UCSD-AML1 (cell line): Measurements from ENCODE around the gene SEMA4C.

Experiments used
- DNase-seq: peaks from one replicate; lab custom pipeline; 2025; ENCODE audit not compliant: unreplicated experiment; lab: John Stamatoyannopoulos, UW

SEMA4C gene

GRCh38 chr2:96824079-96824870, 45.6 kb downstream of the SEMA4C start:
- DNase-seq, result no peak

GRCh38 chr2:96823198-96823597, 46.7 kb downstream of the SEMA4C start:
- DNase-seq, result no peak

GRCh38 chr2:96822786-96823185, 47.1 kb downstream of the SEMA4C start:
- DNase-seq, result no peak

- DNase-seq, result no peak
Observed at GRCh38 chr2:96821113-96821675, 48.7 kb downstream of the SEMA4C start.

- DNase-seq, result no peak
Observed at GRCh38 chr2:96819876-96820511, 49.9 kb downstream of the SEMA4C start.

GRCh38 chr2:96819128-96819875, 50.6 kb downstream of the SEMA4C start:
- DNase-seq, result no peak

- DNase-seq, result no peak
Observed at GRCh38 chr2:96817882-96818281, 52.0 kb downstream of the SEMA4C start.

- DNase-seq, result no peak
Observed at GRCh38 chr2:96816836-96817702, 52.8 kb downstream of the SEMA4C start.

GRCh38 chr2:96816127-96816835, 53.6 kb downstream of the SEMA4C start, which contains the start of gene CNNM3:
CNNM3 (plus strand) TSS chr2:96816268; CDS start chr2:96816278, 10 bp downstream.
- DNase-seq, result peak; percentile 95

GRCh38 chr2:96815326-96816126, 54.4 kb downstream of the SEMA4C start:
- no peak for DNase-seq

GRCh38 chr2:96813656-96814055, 56.2 kb downstream of the SEMA4C start:
- DNase-seq, result no peak

- DNase-seq, result no peak
Observed at GRCh38 chr2:96811917-96812316, 58.0 kb downstream of the SEMA4C start.

GRCh38 chr2:96810783-96811192, 59.1 kb downstream of the SEMA4C start:
- DNase-seq, result no peak

- DNase-seq, result no peak
Observed at GRCh38 chr2:96809951-96810782, 59.7 kb downstream of the SEMA4C start.
